ENCODE measurements around the gene CDK8. TPM values are rescaled to one million over a fixed set of nuclear protein-coding genes. Genes with fewer than 3 reads are reported as not detected.

CDK8 gene
- total RNA-seq, 1 donor = 17.7 TPM

DNA sequence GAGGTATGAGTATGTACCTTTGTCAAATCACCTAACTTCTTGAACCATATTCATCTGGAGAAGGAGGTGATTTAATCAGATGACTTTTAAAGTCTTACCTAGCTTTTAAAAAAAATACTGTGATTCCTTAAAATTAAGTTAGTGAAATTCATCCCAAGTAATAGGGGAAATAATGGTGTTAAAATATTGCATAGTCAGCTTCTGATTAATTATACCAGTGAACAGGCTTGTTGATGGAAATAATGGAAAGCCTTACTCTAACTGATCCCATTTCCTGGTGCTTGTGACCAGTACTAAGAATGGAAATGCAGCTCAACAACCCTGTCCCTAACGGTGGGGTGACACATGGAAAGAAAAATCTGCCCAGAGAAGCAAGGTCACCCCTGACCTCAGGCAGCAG is 130.7 kb downstream of the CDK8 start:
- H3K4me2 ChIP-seq (ENCODE audit: insufficient read depth, low read length) = no peak overlapping the region
- no peak for DNase-seq (ENCODE audit: insufficient read length, low spot score, missing footprints)
- no peaks in the 10 kb centered on the region for H3K9me3 ChIP-seq (ENCODE audit: low read depth, low read length)
- H3K79me2 ChIP-seq (ENCODE audit: insufficient read depth, low read length) = no peaks in the 10 kb centered on the region
- no peak overlapping the region for H2AFZ ChIP-seq (ENCODE audit: low read length)
- H3K4me3 ChIP-seq (ENCODE audit: insufficient read depth, low read length) = no peak overlapping the region
- H3K27me3 ChIP-seq (ENCODE audit: insufficient read depth, low read length) = no peaks in the 10 kb centered on the region
- TF ChIP-seq, protein P1, sequence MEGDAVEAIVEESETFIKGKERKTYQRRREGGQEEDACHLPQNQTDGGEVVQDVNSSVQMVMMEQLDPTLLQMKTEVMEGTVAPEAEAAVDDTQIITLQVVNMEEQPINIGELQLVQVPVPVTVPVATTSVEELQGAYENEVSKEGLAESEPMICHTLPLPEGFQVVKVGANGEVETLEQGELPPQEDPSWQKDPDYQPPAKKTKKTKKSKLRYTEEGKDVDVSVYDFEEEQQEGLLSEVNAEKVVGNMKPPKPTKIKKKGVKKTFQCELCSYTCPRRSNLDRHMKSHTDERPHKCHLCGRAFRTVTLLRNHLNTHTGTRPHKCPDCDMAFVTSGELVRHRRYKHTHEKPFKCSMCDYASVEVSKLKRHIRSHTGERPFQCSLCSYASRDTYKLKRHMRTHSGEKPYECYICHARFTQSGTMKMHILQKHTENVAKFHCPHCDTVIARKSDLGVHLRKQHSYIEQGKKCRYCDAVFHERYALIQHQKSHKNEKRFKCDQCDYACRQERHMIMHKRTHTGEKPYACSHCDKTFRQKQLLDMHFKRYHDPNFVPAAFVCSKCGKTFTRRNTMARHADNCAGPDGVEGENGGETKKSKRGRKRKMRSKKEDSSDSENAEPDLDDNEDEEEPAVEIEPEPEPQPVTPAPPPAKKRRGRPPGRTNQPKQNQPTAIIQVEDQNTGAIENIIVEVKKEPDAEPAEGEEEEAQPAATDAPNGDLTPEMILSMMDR (IDR thresholded peaks at IDR 0.05; ENCODE audit: extremely low read depth, low read depth, low read length) = no peak
- no peak overlapping the region for H3K27ac ChIP-seq (ENCODE audit: low read depth, low read length)
- peaks cover 2% of the 10 kb centered on the region for H3K36me3 ChIP-seq (ENCODE audit: insufficient read depth, low read length)
- no peaks in the 10 kb centered on the region for H4K20me1 ChIP-seq (ENCODE audit: insufficient read depth, low read length)
- H3K4me1 ChIP-seq (ENCODE audit: insufficient read depth, low read length) = no peaks in the 10 kb centered on the region

DNA sequence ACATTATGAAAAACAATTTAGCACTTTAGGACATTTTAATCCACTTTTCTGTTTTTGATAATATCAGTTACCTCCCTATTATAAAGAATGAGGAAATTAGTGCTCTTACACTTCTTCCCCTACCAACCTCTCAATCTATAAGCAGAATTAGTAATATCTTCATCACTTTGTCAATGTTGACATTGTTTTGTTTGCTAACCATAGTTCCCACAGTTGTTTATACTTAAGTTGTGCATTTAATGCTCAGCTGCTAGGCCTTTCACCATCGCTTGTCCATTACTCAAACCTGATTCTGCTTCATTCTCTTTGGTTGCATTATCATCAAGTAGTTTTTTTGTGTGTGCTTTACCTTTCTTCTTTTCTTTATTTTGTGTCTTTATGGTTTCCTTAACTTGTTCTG is 132.1 kb downstream of the CDK8 start:
- Histone ChIP-seq H3K79me2 (ENCODE audit: insufficient read depth, low read length) (no peaks in the 10 kb centered on the region), H2AFZ (ENCODE audit: low read length) (no peak overlapping the region), H3K27ac (ENCODE audit: low read depth, low read length) (no peak overlapping the region), H3K4me3 (ENCODE audit: insufficient read depth, low read length) (no peak overlapping the region), H3K9me3 (ENCODE audit: low read depth, low read length) (no peaks in the 10 kb centered on the region), H3K27me3 (ENCODE audit: insufficient read depth, low read length) (no peaks in the 10 kb centered on the region), H3K4me1 (ENCODE audit: insufficient read depth, low read length) (no peaks in the 10 kb centered on the region), H3K36me3 (ENCODE audit: insufficient read depth, low read length) (peaks cover 2% of the 10 kb centered on the region), H3K4me2 (ENCODE audit: insufficient read depth, low read length) (no peak overlapping the region), H4K20me1 (ENCODE audit: insufficient read depth, low read length) (no peaks in the 10 kb centered on the region)
- DNase-seq (ENCODE audit: insufficient read length, low spot score, missing footprints) = no peak
- TF ChIP-seq, protein P1 (IDR thresholded peaks at IDR 0.05; ENCODE audit: extremely low read depth, low read depth, low read length) = no peak

GRCh38 chr13:26390203-26390602 is 136.3 kb downstream of the CDK8 start:
- Histone ChIP-seq H3K4me2 (ENCODE audit: insufficient read depth, low read length) (no peak overlapping the region), H3K4me1 (ENCODE audit: insufficient read depth, low read length) (no peaks in the 10 kb centered on the region), H3K79me2 (ENCODE audit: insufficient read depth, low read length) (no peaks in the 10 kb centered on the region), H3K27me3 (ENCODE audit: insufficient read depth, low read length) (no peaks in the 10 kb centered on the region), H4K20me1 (ENCODE audit: insufficient read depth, low read length) (no peaks in the 10 kb centered on the region), H3K4me3 (ENCODE audit: insufficient read depth, low read length) (no peak overlapping the region), H3K36me3 (ENCODE audit: insufficient read depth, low read length) (peaks cover 2% of the 10 kb centered on the region), H3K27ac (ENCODE audit: low read depth, low read length) (no peak overlapping the region), H3K9me3 (ENCODE audit: low read depth, low read length) (no peaks in the 10 kb centered on the region), H2AFZ (ENCODE audit: low read length) (no peak overlapping the region)
- TF ChIP-seq, protein P1 (IDR thresholded peaks at IDR 0.05; ENCODE audit: extremely low read depth, low read depth, low read length) = no peak
- no peak for DNase-seq (ENCODE audit: insufficient read length, low spot score, missing footprints)

DNA sequence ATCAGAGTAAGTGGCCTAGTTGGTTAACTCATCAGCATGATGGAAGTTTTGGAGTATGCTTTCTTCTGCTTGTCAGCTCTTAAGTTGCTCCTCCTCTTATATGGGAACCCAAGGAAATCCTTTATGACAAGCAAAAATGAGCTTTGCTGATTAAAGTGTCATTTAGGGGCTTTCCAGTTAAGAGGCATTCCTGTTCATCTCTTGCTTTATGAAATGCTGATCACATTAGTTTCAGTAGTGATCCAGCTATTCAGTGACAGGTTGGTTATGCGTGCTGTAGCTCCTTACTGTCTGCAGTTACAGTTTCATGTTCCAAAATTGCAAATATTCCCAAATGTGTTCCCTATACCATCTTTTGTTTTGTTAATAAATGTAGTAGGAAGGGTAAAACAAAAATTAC is 146.6 kb downstream of the CDK8 start:
- Histone ChIP-seq H3K27ac (ENCODE audit: low read depth, low read length) (no peak overlapping the region), H3K4me2 (ENCODE audit: insufficient read depth, low read length) (no peak overlapping the region), H3K4me3 (ENCODE audit: insufficient read depth, low read length) (no peak overlapping the region), H2AFZ (ENCODE audit: low read length) (no peak overlapping the region), H3K4me1 (ENCODE audit: insufficient read depth, low read length) (no peaks in the 10 kb centered on the region), H3K9me3 (ENCODE audit: low read depth, low read length) (no peaks in the 10 kb centered on the region), H3K36me3 (ENCODE audit: insufficient read depth, low read length) (peaks cover 10% of the 10 kb centered on the region), H3K27me3 (ENCODE audit: insufficient read depth, low read length) (no peaks in the 10 kb centered on the region), H4K20me1 (ENCODE audit: insufficient read depth, low read length) (no peaks in the 10 kb centered on the region), H3K79me2 (ENCODE audit: insufficient read depth, low read length) (no peaks in the 10 kb centered on the region)
- TF ChIP-seq, protein P1 (IDR thresholded peaks at IDR 0.05; ENCODE audit: extremely low read depth, low read depth, low read length) = no peak
- no peak for DNase-seq (ENCODE audit: insufficient read length, low spot score, missing footprints)

Measured in osteoblast (primary cell).